RWPE1 (cell line): ENCODE data around the gene AUTS2.

Experiments used
- CTCF ChIA-PET: fragments of 350-600 bp; sonication (Branson Sonifier 250); formaldehyde crosslinking; extraction: SDS; loops from one replicate; lab custom pipeline; 2021; lab: Yijun Ruan, JAX
- POLR2A ChIA-PET: fragments of 400-600 bp; formaldehyde crosslinking; extraction: SDS; loops from one replicate; lab custom pipeline; 2020; ENCODE audit warnings: antibody characterized with exemption; ENCODE audit not compliant: low non-redundant PET; lab: Yijun Ruan, JAX
- DNase-seq: peaks from one replicate; pipeline ENCODE4 v3.0.0; 2012; ENCODE audit warnings: low spot score
- H3K27ac ChIP-seq: fragments of 450-650 bp; 2 replicates; pipeline ENCODE4 v1.5.1; 2017
- CTCF ChIP-seq: fragments of 450-650 bp; conservative IDR thresholded peaks from 2 replicates; pipeline ENCODE4 v1.5.1; 2017; ENCODE audit warnings: low read depth, mild to moderate bottlenecking

Gene AUTS2

GRCh38 chr7:69691734-69692133 is 93.5 kb downstream of the AUTS2 start:
- CTCF ChIA-PET, result interaction anchor here (0.6 kb wide), 1 partner anchor 31 kb away, joined by 4 read pairs; no protein-coding TSS in a partner anchor
- no peak overlapping the region for H3K27ac ChIP-seq
- POLR2A ChIA-PET, result no interaction called here
- no peak for DNase-seq
- TF ChIP-seq CTCF, result no peak

GRCh38 chr7:69692611-69693010 is 94.3 kb downstream of the AUTS2 start:
- DNase-seq, result no peak
- TF ChIP-seq CTCF, result no peak
- no peak overlapping the region for H3K27ac ChIP-seq
- ChIA-PET POLR2A (no interaction called here), CTCF (no interaction called here)

- TF ChIP-seq CTCF, result no peak
- no peak overlapping the region for H3K27ac ChIP-seq
- ChIA-PET CTCF (no interaction called here), POLR2A (no interaction called here)
- DNase-seq, result no peak
These were observed 94.8 kb downstream of the AUTS2 start for GRCh38 chr7:69693042-69693441.

GRCh38 chr7:69696054-69696591 is 97.8 kb downstream of the AUTS2 start:
- no peak for DNase-seq
- H3K27ac ChIP-seq, result no peak overlapping the region
- POLR2A ChIA-PET, result no interaction called here
- CTCF ChIA-PET, result no interaction called here
- TF ChIP-seq CTCF, result no peak

- TF ChIP-seq CTCF, result no peak
- DNase-seq, result no peak
- ChIA-PET POLR2A (no interaction called here), CTCF (no interaction called here)
- H3K27ac ChIP-seq, result no peak overlapping the region
These were observed 98.7 kb downstream of the AUTS2 start for GRCh38 chr7:69696686-69697685.

GRCh38 chr7:69698109-69698825 is 100.0 kb downstream of the AUTS2 start:
- CTCF ChIA-PET, result no interaction called here
- TF ChIP-seq CTCF, result no peak

More at GRCh38 chr7:69698109-69698825, 100.0 kb downstream of the AUTS2 start:
- DNase-seq, result no peak
- POLR2A ChIA-PET, result no interaction called here
- no peak overlapping the region for H3K27ac ChIP-seq
